Measurements from ENCODE around the gene ST3GAL6. TPM values are rescaled to one million over a fixed set of nuclear protein-coding genes. Genes with fewer than 3 reads are reported as not detected.

The ST3GAL6 gene
- total and polyA plus RNA-seq, 10 of the 15 experiments (the other 5 are each of a cell fraction or from before 2014, with no cell fraction given): 19.5 to 41.2 (median 37.4) TPM

DNA sequence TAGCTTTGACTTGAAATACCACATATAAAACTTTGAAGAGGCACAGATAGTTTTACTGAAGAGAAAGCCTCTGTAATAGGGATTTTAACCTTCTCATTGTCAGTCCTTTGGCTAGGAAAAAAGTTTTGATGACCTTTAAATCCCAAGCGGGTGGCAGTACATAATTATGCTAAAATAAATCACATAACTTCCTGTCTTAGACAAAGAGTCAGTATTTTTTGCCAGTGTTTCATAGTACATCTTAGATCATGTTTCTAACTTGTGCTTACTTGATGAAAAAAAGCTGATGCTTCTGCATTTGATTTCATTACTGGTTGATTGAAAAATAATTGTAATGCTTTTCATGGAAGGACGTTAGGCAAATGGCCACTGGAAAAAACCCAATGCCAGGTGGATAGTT lies 5.8 kb downstream of the ST3GAL6 start (continued):
- no peak for TF ChIP-seq ZBTB40 (IDR thresholded peaks at IDR 0.05; ENCODE audit: borderline replicate concordance)

GRCh38 chr3:98769448-98769847 lies 6.3 kb downstream of the ST3GAL6 start:
- intact Hi-C loops (cut with micrococcal nuclease; ENCODE audit: unreplicated experiment): no loop called here
- Histone ChIP-seq H3K36me3 (ENCODE audit: control insufficient read depth in 2 of 2, insufficient read depth in 2 of 2, low read length in 1 of 2) (no peaks in the 10 kb centered on the region), H3K27me3 (replicated peaks in 1 of 2; ENCODE audit: control insufficient read depth in 2 of 2, insufficient read depth in 2 of 2, low read length in 1 of 2) (no peaks in the 10 kb centered on the region), H3K4me1 (ENCODE audit: control insufficient read depth, insufficient read depth, low read length) (peaks cover 12% of the 10 kb centered on the region), H3K79me2 (ENCODE audit: control insufficient read depth, insufficient read depth, low read length) (no peaks in the 10 kb centered on the region; the same call in 1 of the 2 replicates), H3K9me3 (replicated peaks; ENCODE audit: control insufficient read depth, insufficient read depth, low read length) (no peaks in the 10 kb centered on the region), H3K4me2 (ENCODE audit: control insufficient read depth, insufficient read depth) (no peak overlapping the region), H2AFZ (ENCODE audit: control insufficient read depth, low read depth, low read length) (no peak overlapping the region), H3K9ac (ENCODE audit: control insufficient read depth, insufficient read depth, low read length) (no peak overlapping the region), H3K27ac (ENCODE audit: control insufficient read depth, insufficient read depth) (no peak overlapping the region; the same call in 1 of the 2 replicates), H3K4me3 (no peak overlapping the region), H4K20me1 (ENCODE audit: control insufficient read depth, insufficient read depth) (no peaks in the 10 kb centered on the region)
- in situ Hi-C loops (cut with MboI): no loop called here
- FAIRE-seq (peak; percentile 49), DNase-seq (ENCODE audit: low read depth, low spot score) (no peak), ATAC-seq (no peak)
- RAD21 ChIA-PET (ENCODE audit: unreplicated experiment): interaction anchor here (0.9 to 2.8 kb wide), 11 partner anchors 10 to 157 kb away, joined by 3 to 16 read pairs (median 6); no protein-coding TSS in a partner anchor
- SMC1A ChIA-PET (ENCODE audit: uncharacterized antibody, unreplicated experiment): interaction anchor here (1.0 to 3.2 kb wide), 14 partner anchors 8 to 167 kb away, joined by 4 to 23 read pairs (median 14); no protein-coding TSS in a partner anchor
- BruUV-seq (replicated peaks): no TSS peak
- TF ChIP-seq ZBED1 (IDR thresholded peaks at IDR 0.05; ENCODE audit: borderline replicate concordance) (no peak), RFX5 (IDR thresholded peaks at IDR 0.05; ENCODE audit: low read depth, low read length) (no peak), SP1 (IDR thresholded peaks at IDR 0.05; ENCODE audit: low read depth, low read length) (no peak), ASH2L (IDR thresholded peaks at IDR 0.05; ENCODE audit: borderline replicate concordance, low read depth) (no peak), HDAC2 (IDR thresholded peaks at IDR 0.05) (no peak), MYB (IDR thresholded peaks at IDR 0.05; ENCODE audit: borderline replicate concordance, low read depth, low read length) (no peak), HDGF (IDR thresholded peaks at IDR 0.05) (no peak), WRNIP1 (IDR thresholded peaks at IDR 0.05; ENCODE audit: borderline replicate concordance, low read depth, low read length) (no peak), ZZZ3 (IDR thresholded peaks at IDR 0.05; ENCODE audit: control insufficient read depth, insufficient read length, low read depth) (no peak), CTCF (IDR thresholded peaks at IDR 0.05 in 2 of 3, conservative IDR thresholded peaks at IDR 0.05 in 1 of 3; ENCODE audit: control insufficient read depth in 2 of 3, extremely low read depth in 1 of 3, insufficient read depth in 1 of 3, low read depth in 3 of 3, low read length in 3 of 3) (no peak), TAF1 (IDR thresholded peaks at IDR 0.05; ENCODE audit: borderline replicate concordance, low read depth, low read length) (no peak), SIX5 (IDR thresholded peaks at IDR 0.05; ENCODE audit: low read depth, low read length, severe bottlenecking) (no peak)
- TF ChIP-seq, protein P1, sequence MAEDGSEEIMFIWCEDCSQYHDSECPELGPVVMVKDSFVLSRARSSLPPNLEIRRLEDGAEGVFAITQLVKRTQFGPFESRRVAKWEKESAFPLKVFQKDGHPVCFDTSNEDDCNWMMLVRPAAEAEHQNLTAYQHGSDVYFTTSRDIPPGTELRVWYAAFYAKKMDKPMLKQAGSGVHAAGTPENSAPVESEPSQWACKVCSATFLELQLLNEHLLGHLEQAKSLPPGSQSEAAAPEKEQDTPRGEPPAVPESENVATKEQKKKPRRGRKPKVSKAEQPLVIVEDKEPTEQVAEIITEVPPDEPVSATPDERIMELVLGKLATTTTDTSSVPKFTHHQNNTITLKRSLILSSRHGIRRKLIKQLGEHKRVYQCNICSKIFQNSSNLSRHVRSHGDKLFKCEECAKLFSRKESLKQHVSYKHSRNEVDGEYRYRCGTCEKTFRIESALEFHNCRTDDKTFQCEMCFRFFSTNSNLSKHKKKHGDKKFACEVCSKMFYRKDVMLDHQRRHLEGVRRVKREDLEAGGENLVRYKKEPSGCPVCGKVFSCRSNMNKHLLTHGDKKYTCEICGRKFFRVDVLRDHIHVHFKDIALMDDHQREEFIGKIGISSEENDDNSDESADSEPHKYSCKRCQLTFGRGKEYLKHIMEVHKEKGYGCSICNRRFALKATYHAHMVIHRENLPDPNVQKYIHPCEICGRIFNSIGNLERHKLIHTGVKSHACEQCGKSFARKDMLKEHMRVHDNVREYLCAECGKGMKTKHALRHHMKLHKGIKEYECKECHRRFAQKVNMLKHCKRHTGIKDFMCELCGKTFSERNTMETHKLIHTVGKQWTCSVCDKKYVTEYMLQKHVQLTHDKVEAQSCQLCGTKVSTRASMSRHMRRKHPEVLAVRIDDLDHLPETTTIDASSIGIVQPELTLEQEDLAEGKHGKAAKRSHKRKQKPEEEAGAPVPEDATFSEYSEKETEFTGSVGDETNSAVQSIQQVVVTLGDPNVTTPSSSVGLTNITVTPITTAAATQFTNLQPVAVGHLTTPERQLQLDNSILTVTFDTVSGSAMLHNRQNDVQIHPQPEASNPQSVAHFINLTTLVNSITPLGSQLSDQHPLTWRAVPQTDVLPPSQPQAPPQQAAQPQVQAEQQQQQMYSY (CRISPR knock-in tag; IDR thresholded peaks at IDR 0.05): no peak
- CTCF ChIA-PET: interaction anchor here (0.6 to 2.8 kb wide), 9 partner anchors 8 to 168 kb away, joined by 3 to 16 read pairs (median 4); no protein-coding TSS in a partner anchor
- POLR2A ChIA-PET: interaction anchor here (1.2 to 1.3 kb wide), 3 partner anchors 14 to 37 kb away, joined by 3 to 5 read pairs (median 5); no protein-coding TSS in a partner anchor
